Brain microvascular endothelial cell (primary cell): ENCODE results near the gene PROX1.

Experiments
- DNase-seq: peaks from one replicate; pipeline ENCODE4 v3.0.0-alpha.2; 2020
- H3K27ac ChIP-seq: fragments of 250-450 bp; sonication (Bioruptor Pico); 2 replicates; pipeline ENCODE4 v1.5.1; 2020; ENCODE audit warnings: mild to moderate bottlenecking, moderate library complexity
- H3K27me3 ChIP-seq: fragments of 250-450 bp; sonication (Bioruptor Pico); replicated peaks from 2 replicates; pipeline ENCODE4 v1.5.1; 2020; ENCODE audit warnings: mild to moderate bottlenecking
- H3K36me3 ChIP-seq: fragments of 250-450 bp; sonication (Bioruptor Pico); replicated peaks from 2 replicates; pipeline ENCODE4 v1.5.1; 2020; ENCODE audit warnings: mild to moderate bottlenecking
- H3K4me3 ChIP-seq: 2 replicates; pipeline ENCODE4 v1.5.1; 2011; ENCODE audit warnings: low read depth, mild to moderate bottlenecking, control low read depth, low read length, moderate library complexity
- CTCF ChIP-seq: IDR thresholded peaks from 2 replicates; pipeline ENCODE4 v1.5.1; 2011; ENCODE audit warnings: low read depth, mild to moderate bottlenecking, moderate library complexity, low read length, control low read depth, inconsistent platforms; ENCODE audit errors: missing control alignments
- in situ Hi-C: cut with HindIII; loops from 2 replicates; pipeline ENCODE4 v1.10.0; 2017; ENCODE audit warnings: low sequenced_read_pairs, low pct_ligation_motif_present

Gene PROX1

DNA sequence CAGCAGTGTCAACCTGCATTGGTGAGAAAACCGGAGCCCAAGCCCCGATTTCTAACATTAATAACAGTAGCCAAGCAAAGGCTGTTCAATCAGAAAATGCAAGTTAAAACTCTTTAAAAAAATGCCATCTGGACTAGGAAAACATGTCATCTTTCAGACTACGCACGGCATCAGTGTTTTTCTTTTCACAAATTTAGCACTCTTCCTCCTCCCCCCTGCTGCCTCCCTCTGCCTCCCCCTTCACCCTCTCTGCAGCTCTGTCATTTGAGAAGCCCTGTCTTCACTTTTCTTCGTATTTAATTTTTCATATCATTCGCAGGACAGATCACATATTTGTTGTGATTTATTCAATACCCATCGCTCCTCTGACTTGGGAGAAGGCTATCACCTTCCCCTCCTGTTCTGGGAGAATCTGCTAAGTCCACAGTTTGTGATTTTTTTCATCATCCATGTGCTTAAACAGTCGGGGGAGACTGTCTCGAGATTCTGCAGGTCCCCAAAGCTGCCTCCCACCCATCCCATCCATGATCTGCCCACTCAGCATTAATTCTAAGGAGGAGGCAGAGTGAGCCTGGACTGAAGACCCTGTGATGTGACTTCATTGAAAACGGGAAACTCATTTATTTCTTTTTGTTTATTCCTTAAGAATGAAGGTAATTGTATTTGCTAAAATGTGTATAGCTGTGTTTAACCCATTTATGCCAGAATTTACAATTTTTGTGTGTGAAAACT, 84.8 kb downstream of the PROX1 start:
- TF ChIP-seq CTCF = no peak
- Histone ChIP-seq H3K4me3 (no peak overlapping the region), H3K27ac (no peak overlapping the region), H3K36me3 (no peaks in the 10 kb centered on the region), H3K27me3 (no peaks in the 10 kb centered on the region)
- no peak for DNase-seq
- in situ Hi-C loops = no loop called here

GRCh38 chr1:214074477-214074876, 86.7 kb downstream of the PROX1 start:
- Histone ChIP-seq H3K27me3 (no peaks in the 10 kb centered on the region), H3K36me3 (no peaks in the 10 kb centered on the region), H3K4me3 (no peak overlapping the region), H3K27ac (no peak overlapping the region)
- in situ Hi-C loops = no loop called here
- no peak for TF ChIP-seq CTCF
- no peak for DNase-seq

- DNase-seq = no peak
- Histone ChIP-seq H3K27ac (no peak overlapping the region), H3K27me3 (no peaks in the 10 kb centered on the region), H3K4me3 (no peak overlapping the region), H3K36me3 (no peaks in the 10 kb centered on the region)
- TF ChIP-seq CTCF = no peak
- in situ Hi-C loops = no loop called here
Measured at GRCh38 chr1:214075305-214075998, 87.7 kb downstream of the PROX1 start.

DNA sequence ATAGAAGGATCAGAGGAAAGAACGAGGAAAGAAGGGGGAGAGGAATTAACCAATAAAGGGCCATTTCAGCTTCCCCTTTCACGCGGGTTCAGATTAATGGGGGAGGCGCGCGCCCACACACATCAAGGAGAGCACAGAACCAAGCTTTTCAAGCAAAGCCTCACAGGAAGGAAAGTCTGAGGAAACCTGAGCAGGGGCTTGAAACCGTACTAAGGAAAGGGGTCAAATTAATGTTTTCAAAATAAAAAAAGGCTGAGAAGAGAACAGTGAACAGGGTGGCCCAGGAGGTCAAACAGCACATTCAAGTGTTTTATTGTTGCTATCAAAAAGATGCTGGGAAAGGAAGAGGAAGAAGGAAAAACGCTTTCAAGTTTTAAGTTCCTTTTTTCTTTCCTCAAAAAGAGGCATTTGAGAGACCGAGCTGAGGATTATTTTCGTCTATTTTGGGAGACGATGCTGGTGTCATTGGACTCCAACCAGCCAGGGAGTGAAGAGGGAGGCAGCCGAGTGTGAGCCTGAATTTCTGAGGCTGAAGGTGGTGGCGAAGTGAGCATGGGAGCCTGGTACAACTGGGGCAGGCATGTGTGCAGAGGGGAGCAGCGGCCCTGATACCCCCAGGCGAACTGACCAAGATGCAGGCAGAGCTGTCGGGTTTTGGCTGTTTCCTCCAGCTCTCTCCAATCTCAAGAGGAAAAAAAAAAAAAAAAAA, 88.4 kb downstream of the PROX1 start:
- no peak for DNase-seq
- H3K27ac ChIP-seq = no peak overlapping the region
- no peaks in the 10 kb centered on the region for H3K36me3 ChIP-seq
- in situ Hi-C loops = no loop called here
- no peaks in the 10 kb centered on the region for H3K27me3 ChIP-seq
- TF ChIP-seq CTCF = no peak
- no peak overlapping the region for H3K4me3 ChIP-seq

DNA sequence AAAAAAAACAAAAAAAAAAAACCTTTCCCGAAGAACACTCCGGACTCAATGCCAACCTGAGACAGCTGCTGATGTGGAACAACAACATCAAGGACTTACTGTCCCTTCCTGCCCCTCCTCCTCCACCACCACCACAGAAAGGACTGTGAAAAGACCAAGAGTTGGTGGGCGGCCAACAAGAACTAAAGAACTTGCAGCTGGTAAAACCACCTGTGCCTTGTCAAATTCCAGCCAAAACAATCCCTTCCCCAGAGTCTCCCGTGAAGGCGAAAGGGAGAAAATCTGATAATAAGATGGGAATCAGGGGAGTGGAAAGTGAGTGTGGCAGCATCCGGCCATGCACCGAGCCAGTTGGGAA, 88.9 kb downstream of the PROX1 start:
- H3K27me3 ChIP-seq = no peaks in the 10 kb centered on the region
- in situ Hi-C loops = no loop called here
- no peak for TF ChIP-seq CTCF

More for the DNA sequence above, 88.9 kb downstream of the PROX1 start:
- no peak for DNase-seq
- no peak overlapping the region for H3K4me3 ChIP-seq
- no peaks in the 10 kb centered on the region for H3K36me3 ChIP-seq
- no peak overlapping the region for H3K27ac ChIP-seq
